EL (cell line): ENCODE measurements around the gene SYNE1.
"Not testable (repeated sequence)": the region's sequence is repeated elsewhere in the genome, so short reads cannot be mapped to it uniquely, and the experiment has no call there.

ENCODE experiments used
- DNase-seq: peaks from one replicate; pipeline ENCODE4 v3.0.0-alpha.2; 2016

The SYNE1 gene

DNA sequence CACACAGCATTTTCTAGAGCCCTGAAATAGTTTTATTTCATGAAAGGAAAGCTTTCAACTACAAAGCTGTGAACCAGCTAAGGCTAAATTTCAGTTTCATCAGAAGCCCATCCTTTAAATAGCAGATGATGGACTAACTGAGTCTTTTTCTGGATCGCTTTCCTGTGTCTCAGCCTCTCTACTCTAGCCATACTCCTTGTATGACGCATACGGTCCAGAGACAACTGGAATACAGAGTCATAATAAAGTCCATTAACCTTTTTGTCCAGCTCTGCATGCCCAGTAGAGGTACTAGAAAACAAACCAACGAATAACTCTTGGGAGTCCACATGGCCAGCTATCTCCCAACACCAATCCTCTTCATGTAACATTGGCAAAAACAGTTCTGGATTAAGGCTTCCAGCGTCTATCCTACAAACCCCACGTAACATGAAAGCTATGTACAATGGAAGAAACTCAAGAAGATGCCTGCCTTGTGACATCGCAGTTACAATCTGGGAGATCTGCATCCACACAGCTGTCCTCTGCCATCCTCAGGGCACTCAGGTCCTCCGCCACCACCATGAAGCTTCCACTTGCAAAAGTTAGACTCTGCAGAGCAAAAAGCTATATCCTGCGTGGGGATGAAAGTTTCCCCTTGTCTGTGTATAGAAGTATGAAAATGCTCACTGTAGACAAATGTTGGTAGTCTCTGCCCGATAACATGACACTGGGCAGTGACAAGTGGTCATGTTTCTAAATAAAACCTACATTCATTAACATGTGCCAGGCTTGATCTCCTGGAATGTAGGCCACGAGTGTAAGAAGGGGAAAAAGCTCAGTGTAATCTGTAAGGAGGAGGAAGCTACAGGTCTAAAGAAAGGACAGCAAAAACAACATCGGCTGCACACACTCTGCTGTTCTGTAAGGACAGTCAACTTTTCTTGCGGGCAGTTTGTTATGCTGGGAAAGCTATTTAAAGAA lies 469.2 kb downstream of the SYNE1 start:
- DNase-seq, result no peak

- no peak for DNase-seq
Observed at GRCh38 chr6:152166897-152167296, 470.3 kb downstream of the SYNE1 start.

DNA sequence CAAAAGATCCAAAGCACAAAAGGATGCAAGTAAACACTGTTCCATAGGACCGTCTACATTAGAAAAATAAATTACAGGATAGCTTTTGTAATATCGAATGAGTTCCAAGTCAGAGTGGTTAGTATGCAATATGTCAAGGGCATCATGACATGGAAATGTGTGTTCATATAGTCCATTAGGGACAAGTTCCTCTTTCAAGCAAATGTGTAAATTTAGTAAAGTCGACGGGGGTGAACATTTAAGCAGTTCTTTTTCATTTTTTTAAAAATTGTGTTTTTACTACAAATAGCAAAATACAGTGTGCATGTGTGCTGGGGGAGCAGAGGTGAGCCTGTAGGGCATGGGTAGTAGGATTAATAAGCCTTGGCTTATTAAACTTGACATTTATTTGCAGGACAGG lies 470.7 kb downstream of the SYNE1 start:
- DNase-seq, result no peak

DNA sequence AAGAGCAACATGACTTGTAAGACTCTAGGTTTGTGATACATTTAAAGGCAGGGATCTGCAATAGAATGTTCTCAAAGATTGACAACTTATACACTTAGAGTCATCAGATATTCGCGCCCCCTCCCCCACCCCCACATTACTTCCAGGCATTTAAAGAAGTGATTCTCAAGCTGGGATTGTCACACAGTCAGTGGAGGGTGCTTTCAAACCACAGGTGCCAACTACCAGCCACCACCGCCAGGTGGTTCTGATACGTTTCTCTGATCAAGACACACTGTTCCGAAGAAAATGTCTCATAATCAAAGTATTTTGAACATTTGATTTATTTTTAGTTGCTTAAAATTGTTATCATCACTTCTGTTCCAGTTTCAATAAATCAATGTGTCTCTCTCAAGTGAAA lies 472.2 kb downstream of the SYNE1 start:
- DNase-seq, result no peak

- DNase-seq, result peak; percentile 42
Observed at GRCh38 chr6:152161501-152161900, 475.7 kb downstream of the SYNE1 start.

DNA sequence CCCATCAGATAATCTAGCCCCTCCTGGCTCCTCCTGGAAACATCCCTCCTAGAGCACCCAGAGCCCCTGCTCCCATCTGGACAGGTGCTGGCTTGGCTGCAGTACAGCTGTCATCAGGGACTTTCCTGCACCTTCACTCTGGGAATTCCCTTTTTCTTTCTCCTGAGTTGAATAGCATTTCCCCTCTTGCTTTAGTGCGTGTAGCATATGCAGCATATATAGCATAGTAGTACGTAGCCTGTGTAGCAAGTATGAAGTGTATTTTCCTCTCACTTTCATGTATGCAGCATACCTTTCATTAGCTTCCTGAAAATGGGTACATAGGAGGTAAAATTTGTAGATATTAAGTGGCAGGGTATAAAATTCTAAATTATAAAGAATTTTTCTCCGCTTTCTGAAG lies 476.8 kb downstream of the SYNE1 start:
- no peak for DNase-seq

GRCh38 chr6:152155792-152156191 lies 481.4 kb downstream of the SYNE1 start:
- DNase-seq, result no peak

DNA sequence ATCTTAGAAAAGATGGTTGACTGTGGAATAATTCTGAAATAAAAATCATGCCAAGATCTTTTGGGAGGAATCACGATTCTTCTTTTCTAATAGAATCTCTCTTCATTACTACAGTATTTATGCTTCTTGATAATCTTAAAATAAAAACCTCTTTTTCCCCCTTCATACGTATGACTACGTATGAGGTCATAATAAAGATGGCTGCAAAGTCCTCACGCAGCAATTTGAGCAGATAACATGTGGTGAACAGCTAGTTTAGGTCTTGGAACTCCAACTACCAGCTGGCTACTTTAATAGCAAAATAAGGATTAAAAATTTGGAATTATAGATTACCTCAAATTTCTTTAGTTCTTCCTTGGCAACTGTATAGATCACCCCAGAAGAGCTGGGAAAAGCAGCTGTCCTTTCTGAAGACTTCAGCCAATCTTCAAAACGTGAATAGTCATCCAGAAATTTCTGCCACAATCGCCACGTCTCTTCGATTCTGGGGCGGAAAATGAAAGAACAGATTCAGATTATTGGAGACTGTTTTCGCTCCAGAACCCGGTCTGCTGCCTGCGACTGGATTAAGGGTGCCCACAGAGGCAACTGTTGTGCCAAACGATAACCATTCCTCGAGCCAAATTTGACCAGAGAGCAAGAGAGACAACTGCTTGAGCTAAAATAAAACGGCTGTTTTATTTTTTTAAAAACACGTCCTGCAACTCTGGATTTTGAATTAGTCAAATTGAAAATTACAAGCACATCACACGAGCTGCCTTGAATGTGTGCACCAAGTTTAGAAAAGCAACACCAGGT lies 482.4 kb downstream of the SYNE1 start:
- no peak for DNase-seq

GRCh38 chr6:152151920-152152319 lies 485.2 kb downstream of the SYNE1 start:
- DNase-seq, result no peak

DNA sequence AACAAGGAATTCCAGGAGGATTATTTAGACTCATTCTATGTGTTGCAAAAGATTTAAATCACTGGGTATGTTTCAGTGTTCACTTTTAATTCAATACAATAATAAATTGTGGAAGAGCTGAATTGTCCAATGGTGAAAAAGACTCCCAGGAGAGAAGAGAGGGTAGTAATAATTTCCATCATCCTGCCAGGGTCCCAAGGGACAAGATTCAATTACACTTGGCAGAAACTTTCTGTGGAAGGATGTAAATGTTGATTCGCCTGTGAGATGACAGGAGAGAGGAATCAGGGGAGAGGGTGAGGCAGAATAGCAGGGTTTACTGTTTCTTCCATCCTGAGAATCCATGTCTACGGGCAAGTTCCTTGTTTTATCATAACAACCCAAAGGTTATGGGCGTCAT lies 487.0 kb downstream of the SYNE1 start:
- DNase-seq, result no peak

DNA sequence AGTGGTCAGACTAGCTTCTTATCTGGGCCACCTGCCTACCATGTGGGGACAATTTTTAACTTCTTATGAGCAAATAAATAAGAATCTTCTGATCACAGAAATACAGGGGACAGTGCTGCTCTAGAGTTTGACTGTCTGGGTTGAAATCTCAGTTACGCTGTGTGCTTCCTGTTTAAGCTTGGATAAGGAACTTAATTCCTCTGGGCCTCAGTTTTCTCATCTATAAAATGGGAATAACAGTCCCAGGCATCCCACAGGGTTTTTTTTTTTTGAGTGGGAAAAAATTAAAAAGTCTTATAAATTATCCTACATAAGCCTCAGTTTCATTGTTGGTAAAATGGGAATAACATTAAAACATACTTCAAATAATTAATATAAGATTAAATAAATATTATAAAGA lies 488.8 kb downstream of the SYNE1 start:
- DNase-seq, result no peak

DNA sequence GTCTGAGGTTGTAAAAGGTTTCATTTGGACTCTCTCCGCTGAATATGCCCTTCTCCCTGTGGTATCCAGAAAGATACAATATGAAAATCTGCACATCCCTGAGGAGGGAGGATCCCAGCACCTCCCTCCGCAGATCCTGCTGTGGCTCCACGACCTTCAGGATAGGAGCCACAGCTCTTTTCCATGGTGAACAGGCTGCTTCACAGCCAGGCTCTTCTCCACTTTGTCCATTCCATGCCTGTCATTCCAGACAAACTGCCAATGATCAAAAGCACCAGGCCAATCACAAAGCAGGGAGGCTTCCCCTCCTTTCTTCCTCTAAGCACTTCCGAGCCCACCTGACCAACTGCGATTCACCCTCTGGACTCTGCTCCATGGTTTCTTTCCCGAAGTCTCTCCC lies 489.9 kb downstream of the SYNE1 start:
- DNase-seq, result no peak

- peak; percentile 86 for DNase-seq
Observed at GRCh38 chr6:152146385-152146784, 490.8 kb downstream of the SYNE1 start.

- DNase-seq, result no peak
Observed at GRCh38 chr6:152143359-152143758, 493.8 kb downstream of the SYNE1 start.

GRCh38 chr6:152142105-152142504 lies 495.1 kb downstream of the SYNE1 start:
- DNase-seq, result no peak

DNA sequence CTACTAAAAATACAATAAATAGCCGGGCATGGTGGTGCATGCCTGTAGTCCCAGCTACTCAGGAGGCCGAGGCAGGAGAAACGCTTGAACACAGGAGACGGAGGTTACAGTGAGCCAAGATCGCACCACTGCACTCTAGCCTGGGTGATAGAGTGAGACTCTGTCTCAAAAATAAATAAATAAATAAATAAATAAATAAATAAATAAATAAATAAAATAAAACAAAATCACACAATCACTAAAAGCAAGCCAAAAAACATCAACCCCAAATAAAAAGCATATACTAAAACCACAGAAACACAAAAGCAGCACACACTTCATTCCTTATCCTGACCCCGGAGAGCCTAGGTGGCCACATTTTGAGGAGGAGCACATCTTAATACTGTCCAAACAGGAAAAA lies 498.8 kb downstream of the SYNE1 start:
- DNase-seq, result not testable (repeated sequence)

GRCh38 chr6:152136449-152136825 lies 500.7 kb downstream of the SYNE1 start:
- DNase-seq, result no peak

- DNase-seq, result no peak
Observed at GRCh38 chr6:152135755-152136448, 501.3 kb downstream of the SYNE1 start.

DNA sequence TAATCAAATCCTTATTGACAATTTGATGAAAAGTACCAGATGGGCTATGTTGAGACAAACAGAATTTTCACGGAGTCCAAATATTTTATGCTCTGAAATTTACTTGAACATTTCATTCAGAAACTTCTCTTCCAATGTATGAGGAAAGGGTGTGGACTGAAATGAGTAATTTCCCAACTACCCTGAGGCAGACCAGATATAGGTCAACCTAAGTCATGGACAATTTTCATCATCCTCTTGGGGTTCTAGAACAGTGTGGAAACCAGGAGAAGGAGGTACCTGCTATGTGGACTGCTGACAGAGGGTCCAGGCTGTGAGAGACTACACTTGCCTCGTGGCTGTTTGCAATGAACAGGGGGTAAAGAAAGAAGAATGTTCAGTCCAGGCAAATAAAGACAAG lies 506.7 kb downstream of the SYNE1 start:
- DNase-seq, result no peak

- no peak for DNase-seq
Observed at GRCh38 chr6:152129691-152130151, 507.4 kb downstream of the SYNE1 start.

DNA sequence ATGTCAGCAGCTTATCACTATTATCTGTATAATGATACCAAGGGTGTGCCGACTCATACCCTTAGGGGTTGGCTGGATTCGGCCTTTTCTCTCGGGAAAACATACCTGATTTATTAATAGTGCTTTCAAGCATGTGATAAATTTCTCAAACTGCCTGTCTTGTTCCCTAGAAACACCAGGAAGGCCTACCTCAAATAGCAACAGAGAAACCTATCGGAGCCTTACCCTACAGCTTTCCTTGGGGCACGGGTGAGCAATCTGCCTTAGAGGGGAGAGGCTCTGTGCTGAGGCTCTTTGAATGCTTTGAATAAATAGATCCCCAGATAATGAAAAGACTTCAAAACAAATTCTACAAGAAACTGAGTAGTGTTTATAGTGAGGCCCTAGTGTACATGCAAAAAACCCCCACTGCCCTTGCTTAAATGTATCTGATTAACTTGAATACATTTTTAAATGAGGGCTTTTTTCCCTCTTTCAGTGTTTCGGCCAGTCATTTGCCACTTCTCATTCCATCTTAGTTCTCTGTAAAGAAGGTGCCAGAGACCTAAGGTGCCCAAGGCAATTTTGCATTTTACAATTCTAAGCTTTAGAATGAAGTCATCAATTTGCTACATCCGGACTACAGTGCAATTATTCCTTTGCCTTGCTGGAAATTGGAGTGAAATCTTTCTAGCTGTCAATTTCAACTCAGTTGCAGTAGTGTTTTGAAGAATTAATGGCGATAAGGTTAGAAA lies 509.6 kb downstream of the SYNE1 start:
- DNase-seq, result no peak

DNA sequence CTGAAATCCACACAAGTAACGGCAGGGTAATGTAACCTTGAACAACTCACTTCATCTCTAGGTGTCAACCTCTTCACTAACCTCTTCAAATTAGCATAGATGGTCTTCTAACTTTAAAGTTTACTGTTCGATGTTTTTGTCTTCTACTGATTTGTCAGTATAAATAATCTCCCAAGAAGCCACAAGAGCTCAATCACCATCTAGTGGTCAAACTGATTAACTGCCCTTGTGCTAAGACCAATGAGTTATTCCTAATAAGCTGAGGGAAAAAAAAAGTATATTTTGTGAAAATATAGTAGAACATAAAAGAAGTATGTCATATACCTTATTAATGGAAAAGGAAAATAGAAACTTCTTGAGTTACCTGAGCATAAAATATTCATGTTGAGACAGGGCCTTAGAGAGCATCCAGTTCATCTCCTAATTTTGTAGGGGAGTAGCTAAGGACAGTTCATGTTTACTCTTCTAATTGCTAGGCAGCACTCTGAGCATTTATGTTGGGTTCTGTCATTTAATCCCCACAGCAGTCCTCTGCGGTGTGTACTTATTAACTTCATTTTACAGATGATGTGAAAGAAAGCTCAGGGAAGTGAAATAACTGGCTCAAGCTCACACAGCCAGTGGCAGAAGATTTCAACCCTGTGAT lies 512.6 kb downstream of the SYNE1 start:
- peak; percentile 62 for DNase-seq
